ENCODE results near the gene LY6G6D.

The LY6G6D gene

DNA sequence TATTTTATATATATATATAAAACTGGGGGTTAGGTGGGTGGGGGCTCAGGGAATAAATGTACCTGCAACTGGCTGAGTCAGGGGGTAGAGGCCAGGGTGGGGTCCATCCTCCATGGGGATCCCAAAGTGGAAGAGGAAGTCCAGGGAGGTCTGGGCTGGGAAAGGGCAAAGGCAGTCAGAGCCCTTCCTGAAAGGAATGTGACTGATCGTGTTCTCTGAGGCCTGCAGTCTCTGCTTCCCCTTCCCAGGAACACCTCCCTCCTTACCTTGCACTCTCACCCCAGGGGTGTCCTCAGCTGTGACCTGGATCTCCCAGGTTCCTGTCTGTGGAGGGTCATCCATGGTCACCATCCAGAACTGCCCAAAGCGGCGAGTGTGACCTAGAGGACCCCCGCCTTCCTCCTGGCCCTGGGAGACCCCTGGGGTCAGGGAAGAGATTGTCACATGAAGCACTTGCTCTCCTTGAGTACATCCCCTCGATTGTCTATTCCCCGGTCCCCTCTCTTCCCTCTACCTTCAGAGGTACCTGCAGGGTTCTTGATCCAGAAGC is 52.0 kb downstream of the LY6G6D start:
- no peak for DNase-seq

Data from NCI-H187 (cell line).